GM23248 (cell line): ENCODE data around the gene GEN1.

ENCODE experiments used
- EZH2 ChIP-seq: fragments of 200-600 bp; sonication (generic); IDR thresholded peaks from 2 replicates; pipeline ENCODE4 v1.6.1; 2018; ENCODE audit warnings: antibody characterized with exemption, mild to moderate bottlenecking; ENCODE audit not compliant: insufficient read depth, poor library complexity, severe bottlenecking
- EZH2phosphoT487 ChIP-seq: fragments of 200-600 bp; sonication (generic); IDR thresholded peaks from 2 replicates; pipeline ENCODE4 v1.6.1; 2018; ENCODE audit warnings: antibody characterized with exemption, moderate library complexity, mild to moderate bottlenecking, low read depth; ENCODE audit not compliant: insufficient read depth

DNA sequence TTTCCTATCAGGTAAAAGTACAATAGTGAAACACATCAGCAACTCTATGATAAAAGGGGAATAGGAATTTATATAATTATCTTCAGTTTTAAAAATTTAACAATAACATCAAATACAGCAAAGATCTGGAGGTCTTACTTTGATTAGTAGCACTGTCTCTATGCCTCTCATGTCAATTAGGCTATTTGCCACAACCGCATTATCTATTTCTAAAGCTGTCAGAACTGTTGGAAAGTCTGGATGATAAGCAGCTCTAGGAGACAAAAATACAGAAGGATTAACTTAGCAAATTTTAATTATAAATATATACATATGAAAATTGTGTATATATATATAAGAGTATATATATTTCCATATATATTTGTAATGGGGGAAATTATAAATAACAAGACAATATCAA is 45.4 kb upstream of the GEN1 start:
- TF ChIP-seq EZH2 (no peak), EZH2phosphoT487 (no peak)
